Astrocyte (in vitro differentiated cells and primary cell): ENCODE data around the gene KIAA1671. TPM values are rescaled to one million over a fixed set of nuclear protein-coding genes. Genes with fewer than 3 reads are reported as not detected.

Source experiments
- DNase-seq: peaks from one replicate; pipeline ENCODE4 v3.0.0-alpha.2; 2010; ENCODE audit warnings: low read depth
- FAIRE-seq: peaks from 2 replicates; lab custom pipeline; 2011; peaks lifted over from hg19 to GRCh38; lab: Jason Lieb, UNC
- H2AFZ ChIP-seq: 2 replicates; pipeline ENCODE4 v1.6.0; 2012; ENCODE audit warnings: low read depth, low read length, inconsistent platforms
- H3K27ac ChIP-seq: 2 replicates; pipeline ENCODE4 v1.5.1; 2011; ENCODE audit warnings: low read depth, low read length, inconsistent platforms
- H3K27me3 ChIP-seq: 2 replicates; pipeline ENCODE4 v1.6.0; 2011; ENCODE audit warnings: low read length, inconsistent platforms; ENCODE audit not compliant: insufficient read depth
- H3K36me3 ChIP-seq: 2 replicates; pipeline ENCODE4 v1.5.1; 2011; ENCODE audit warnings: low read length, inconsistent platforms; ENCODE audit not compliant: insufficient read depth
- H3K4me1 ChIP-seq: 2 replicates; pipeline ENCODE4 v1.5.1; 2011; ENCODE audit warnings: low read length, inconsistent platforms; ENCODE audit not compliant: insufficient read depth
- H3K4me2 ChIP-seq: 2 replicates; pipeline ENCODE4 v1.6.0; 2012; ENCODE audit warnings: low read length, inconsistent platforms
- H3K4me3 ChIP-seq: 2 replicates; pipeline ENCODE4 v1.5.1; 2011; ENCODE audit warnings: low read depth, mild to moderate bottlenecking, low read length, inconsistent platforms; ENCODE audit not compliant: insufficient read depth
- H3K79me2 ChIP-seq: 2 replicates; pipeline ENCODE4 v1.6.0; 2012; ENCODE audit warnings: mild to moderate bottlenecking, low read length, inconsistent platforms; ENCODE audit not compliant: insufficient read depth
- H3K9ac ChIP-seq: 2 replicates; pipeline ENCODE4 v1.6.0; 2012; ENCODE audit warnings: mild to moderate bottlenecking, low read length, inconsistent platforms
- H3K9me3 ChIP-seq: 2 replicates; pipeline ENCODE4 v1.5.1; 2012; ENCODE audit warnings: low read depth, mild to moderate bottlenecking, low read length, inconsistent platforms; ENCODE audit not compliant: insufficient read depth
- H4K20me1 ChIP-seq: 2 replicates; pipeline ENCODE4 v1.6.0; 2012; ENCODE audit warnings: low read length, inconsistent platforms; ENCODE audit not compliant: insufficient read depth
- H3K27ac Mint-ChIP-seq: one replicate; pipeline ENCODE4 v1.8.0; 2021; ENCODE audit warnings: mild to moderate bottlenecking, mixed read lengths; ENCODE audit not compliant: unreplicated experiment
- H3K27me3 Mint-ChIP-seq: one replicate; pipeline ENCODE4 v1.8.0; 2021; ENCODE audit warnings: low read depth, mixed read lengths; ENCODE audit not compliant: unreplicated experiment
- H3K36me3 Mint-ChIP-seq: one replicate; pipeline ENCODE4 v1.8.0; 2021; ENCODE audit warnings: low read depth, mixed read lengths; ENCODE audit not compliant: unreplicated experiment
- H3K4me1 Mint-ChIP-seq: one replicate; pipeline ENCODE4 v1.8.0; 2021; ENCODE audit warnings: low read depth, mixed read lengths; ENCODE audit not compliant: unreplicated experiment
- H3K4me3 Mint-ChIP-seq: one replicate; pipeline ENCODE4 v1.8.0; 2021; ENCODE audit warnings: mild to moderate bottlenecking, moderate library complexity, mixed read lengths; ENCODE audit not compliant: unreplicated experiment
- H3K9me3 Mint-ChIP-seq: one replicate; pipeline ENCODE4 v1.8.0; 2021; ENCODE audit warnings: mild to moderate bottlenecking, mixed read lengths; ENCODE audit not compliant: unreplicated experiment
- CTCF ChIP-seq: IDR thresholded peaks from 2 replicates; pipeline ENCODE4 v1.5.1; 2011; ENCODE audit warnings: low read depth, mild to moderate bottlenecking, inconsistent platforms, low read length, moderate library complexity; ENCODE audit not compliant: insufficient read depth
- EZH2 ChIP-seq: IDR thresholded peaks from 2 replicates; pipeline ENCODE4 v1.6.1; 2012; ENCODE audit warnings: mild to moderate bottlenecking, low read length, inconsistent platforms; ENCODE audit not compliant: insufficient read depth
- total RNA-seq: library from RNA; stranded (reverse); gene quantifications from 2 replicates; pipeline ENCODE4 v1.2.1, GENCODE V29; 2021

Gene KIAA1671
- total RNA-seq, 1 donor from 2014 or later: 28.4 TPM

- no peaks in the 10 kb centered on the region for H3K9me3 Mint-ChIP-seq
- H3K4me2 ChIP-seq: no peak overlapping the region
- peaks cover 2% of the 10 kb centered on the region for H3K27me3 Mint-ChIP-seq
- no peak overlapping the region for H2AFZ ChIP-seq
- peaks cover 15% of the 10 kb centered on the region for H3K4me1 ChIP-seq
- no peak overlapping the region for H3K4me3 Mint-ChIP-seq
- no peaks in the 10 kb centered on the region for H3K27me3 ChIP-seq
- no peaks in the 10 kb centered on the region for H3K9me3 ChIP-seq
- H3K79me2 ChIP-seq: no peaks in the 10 kb centered on the region
- TF ChIP-seq CTCF (no peak), EZH2 (no peak)
- no peak overlapping the region for H3K9ac ChIP-seq
- H3K36me3 ChIP-seq: no peaks in the 10 kb centered on the region
- DNase-seq (no peak), FAIRE-seq (no peak)
- H3K4me1 Mint-ChIP-seq: peaks cover 9% of the 10 kb centered on the region
- H3K36me3 Mint-ChIP-seq: no peaks in the 10 kb centered on the region
- no peaks in the 10 kb centered on the region for H4K20me1 ChIP-seq
- H3K27ac Mint-ChIP-seq: no peak overlapping the region
- H3K27ac ChIP-seq: no peak overlapping the region
- H3K4me3 ChIP-seq: no peak overlapping the region
These were observed 25.8 kb downstream of the KIAA1671 start for GRCh38 chr22:24978308-24978707.

GRCh38 chr22:24981066-24981465, 28.6 kb downstream of the KIAA1671 start:
- Histone ChIP-seq H4K20me1 (no peaks in the 10 kb centered on the region), H3K36me3 (no peaks in the 10 kb centered on the region), H3K4me2 (no peak overlapping the region), H2AFZ (no peak overlapping the region), H3K9ac (no peak overlapping the region), H3K9me3 (no peaks in the 10 kb centered on the region), H3K4me3 (no peak overlapping the region), H3K27me3 (no peaks in the 10 kb centered on the region), H3K4me1 (peaks cover 25% of the 10 kb centered on the region), H3K79me2 (no peaks in the 10 kb centered on the region), H3K27ac (no peak overlapping the region)
- Mint-ChIP-seq H3K27me3 (peaks cover 2% of the 10 kb centered on the region), H3K36me3 (no peaks in the 10 kb centered on the region), H3K4me3 (no peak overlapping the region), H3K9me3 (no peaks in the 10 kb centered on the region), H3K4me1 (peaks cover 18% of the 10 kb centered on the region), H3K27ac (no peak overlapping the region)
- DNase-seq (no peak), FAIRE-seq (no peak)
- no peak for TF ChIP-seq EZH2
- no peak for TF ChIP-seq CTCF

GRCh38 chr22:24981656-24982055, 29.1 kb downstream of the KIAA1671 start:
- Mint-ChIP-seq H3K27ac (no peak overlapping the region), H3K9me3 (no peaks in the 10 kb centered on the region), H3K4me3 (no peak overlapping the region), H3K27me3 (peaks cover 2% of the 10 kb centered on the region), H3K36me3 (no peaks in the 10 kb centered on the region), H3K4me1 (peaks cover 20% of the 10 kb centered on the region)
- H3K9me3 ChIP-seq: no peaks in the 10 kb centered on the region
- H3K4me2 ChIP-seq: no peak overlapping the region
- no peaks in the 10 kb centered on the region for H3K79me2 ChIP-seq
- TF ChIP-seq CTCF: no peak
- H2AFZ ChIP-seq: no peak overlapping the region
- FAIRE-seq (no peak), DNase-seq (no peak)
- no peaks in the 10 kb centered on the region for H4K20me1 ChIP-seq
- no peak overlapping the region for H3K4me3 ChIP-seq
- peaks cover 23% of the 10 kb centered on the region for H3K4me1 ChIP-seq
- H3K27me3 ChIP-seq: no peaks in the 10 kb centered on the region
- no peaks in the 10 kb centered on the region for H3K36me3 ChIP-seq
- H3K9ac ChIP-seq: no peak overlapping the region
- no peak overlapping the region for H3K27ac ChIP-seq
